Muscle of arm (tissue), 14 donors: ENCODE results near the gene GOLGA6L25. TPM values are rescaled to one million over a fixed set of nuclear protein-coding genes. Genes with fewer than 3 reads are reported as not detected.
"Not testable (repeated sequence)": the region's sequence is repeated elsewhere in the genome, so short reads cannot be mapped to it uniquely, and the experiment has no call there.

Source experiments
- DNase-seq: peaks from one replicate; pipeline ENCODE4 v3.0.0-alpha.2; 2013
- long read RNA-seq, 11 donors: transcript quantifications; one replicate each; lab custom pipeline, GENCODE V29; 2026
- polyA plus RNA-seq, 12 donors: library from polyadenylated mRNA; unstranded; fragments of 120-200 nt; gene quantifications; one replicate each; pipeline ENCODE4 v1.2.1, GENCODE V29; 2013; ENCODE audit not compliant: insufficient read length in 12 of 12

The GOLGA6L25 gene
- polyA plus RNA-seq, result not detected
- long read RNA-seq, donor 1, result 0 reads
- long read RNA-seq, donor 2, result 0 reads
- long read RNA-seq, donor 3, result 0 reads
- long read RNA-seq, donor 4, result 0 reads
- long read RNA-seq, donor 5, result 0 reads
- long read RNA-seq, donor 6, result 0 reads
- long read RNA-seq, donor 7, result 0 reads
- long read RNA-seq, donor 8, result 0 reads
- long read RNA-seq, donor 9, result 0 reads
- long read RNA-seq, donor 10, result 0 reads
- long read RNA-seq, donor 11, result 0 reads

GRCh38 chr15:28553268-28553667, at the start of gene GOLGA6L25:
Gene GOLGA6L25 (plus strand): TSS chr15:28553568. CDS start chr15:28553629, 61 bp downstream.
- DNase-seq, result not testable (repeated sequence)

GRCh38 chr15:28508217-28508889, 45.0 kb upstream of the GOLGA6L25 start:
- not testable (repeated sequence) for DNase-seq

GRCh38 chr15:28514128-28514527, 39.2 kb upstream of the GOLGA6L25 start:
- not testable (repeated sequence) for DNase-seq

- DNase-seq, result not testable (repeated sequence)
These were observed 38.2 kb upstream of the GOLGA6L25 start for GRCh38 chr15:28515208-28515607.

- DNase-seq, result not testable (repeated sequence)
These were observed 20.4 kb upstream of the GOLGA6L25 start, which contains the start of gene GOLGA8G for GRCh38 chr15:28532954-28533353. Gene GOLGA8G (minus strand): TSS chr15:28532971. CDS start chr15:28532909, 62 bp downstream.

GRCh38 chr15:28573351-28573750, 20.0 kb downstream of the GOLGA6L25 start:
- not testable (repeated sequence) for DNase-seq

GRCh38 chr15:28588977-28589606, 35.7 kb downstream of the GOLGA6L25 start:
- not testable (repeated sequence) for DNase-seq

- not testable (repeated sequence) for DNase-seq
These were observed 36.4 kb downstream of the GOLGA6L25 start for GRCh38 chr15:28589769-28590168.

GRCh38 chr15:28592395-28592794, 39.0 kb downstream of the GOLGA6L25 start:
- DNase-seq, result not testable (repeated sequence)

- not testable (repeated sequence) for DNase-seq
These were observed 40.2 kb downstream of the GOLGA6L25 start for GRCh38 chr15:28593424-28594129.

- DNase-seq, result not testable (repeated sequence)
These were observed 44.1 kb downstream of the GOLGA6L25 start for GRCh38 chr15:28597471-28597870.

- not testable (repeated sequence) for DNase-seq
These were observed 44.8 kb downstream of the GOLGA6L25 start for GRCh38 chr15:28598209-28598608.

- DNase-seq, result not testable (repeated sequence)
These were observed 48.8 kb downstream of the GOLGA6L25 start for GRCh38 chr15:28602152-28602551.

Other genes with a start within 250 kb of the GOLGA6L25 start
- gene HERC2, start 231.4 kb upstream of the GOLGA6L25 start, polyA plus RNA-seq, result 10 to 100 TPM in 11 of 12 donors, not detected in 1; 30.9 to 66.8 (median 36.6) TPM
- gene GOLGA6L24, start 195.5 kb upstream of the GOLGA6L25 start, polyA plus RNA-seq, result under 1 TPM in 2 of 12 donors, not detected in 10; 0.05 to 0.08 TPM
- under 1 TPM in 1 of 12 donors, not detected in 11; 0.07 TPM for gene GOLGA8F, start 174.9 kb upstream of the GOLGA6L25 start, polyA plus RNA-seq
- gene GOLGA8G, start 20.6 kb upstream of the GOLGA6L25 start, polyA plus RNA-seq, result under 1 TPM in 5 of 12 donors, not detected in 7; 0.03 to 0.21 (median 0.06) TPM
- 1 to 10 TPM in 7 of 12 donors, under 1 TPM in 3, not detected in 2; 0.74 to 6.2 (median 1.7) TPM for gene GOLGA8M, start 158.9 kb downstream of the GOLGA6L25 start, polyA plus RNA-seq